ENCODE measurements around the gene ZNF524.

ZNF524 gene

GRCh38 chr19:55632463-55632834 lies 32.4 kb downstream of the ZNF524 start:
- POLR2A ChIA-PET: interaction anchor here (0.7 to 2.1 kb wide), 8 partner anchors 9 to 373 kb away, joined by 3 to 16 read pairs (median 4); partner anchors contain the start of genes FIZ1, PPP6R1, U2AF2 and ZNF524
- DNase-seq (ENCODE audit: extremely low spot score): peak; percentile 63
- no peak for TF ChIP-seq FOXM1 (IDR thresholded peaks at IDR 0.05; ENCODE audit: borderline replicate concordance)
- no peak for TF ChIP-seq SUZ12 (IDR thresholded peaks at IDR 0.05)
- no peak for TF ChIP-seq ELF4 (IDR thresholded peaks at IDR 0.05)
- TF ChIP-seq SP1 (IDR thresholded peaks at IDR 0.05): no peak
- TF ChIP-seq LEF1 (IDR thresholded peaks at IDR 0.05; ENCODE audit: borderline replicate concordance): no peak
- no peak for TF ChIP-seq PKNOX1 (IDR thresholded peaks at IDR 0.05)
- TF ChIP-seq BHLHE40 (IDR thresholded peaks at IDR 0.05; ENCODE audit: borderline replicate concordance): no peak
- no peak for TF ChIP-seq FOXK2 (IDR thresholded peaks at IDR 0.05)
- TF ChIP-seq ZNF384 (IDR thresholded peaks at IDR 0.05): no peak
- no peak for TF ChIP-seq TARDBP (IDR thresholded peaks at IDR 0.05)
- TF ChIP-seq HDGF (IDR thresholded peaks at IDR 0.05; ENCODE audit: borderline replicate concordance): no peak; the same call in 1 of the 2 replicates
- no peak for TF ChIP-seq CTBP1 (IDR thresholded peaks at IDR 0.05; ENCODE audit: borderline replicate concordance)
- TF ChIP-seq FOXA1 (IDR thresholded peaks at IDR 0.05): no peak
- no peak for TF ChIP-seq ARNT (IDR thresholded peaks at IDR 0.05)
- no peak for TF ChIP-seq L3MBTL2 (conservative IDR thresholded peaks at IDR 0.05)
- no peak for TF ChIP-seq NFRKB (IDR thresholded peaks at IDR 0.05)
- CTCF ChIA-PET: interaction anchor here (0.6 to 2.3 kb wide), 9 partner anchors 14 to 751 kb away, joined by 3 to 12 read pairs (median 5); partner anchors contain the start of gene ZNF865

- POLR2A ChIA-PET: interaction anchor here (1.0 to 2.1 kb wide), 8 partner anchors 9 to 38 kb away, joined by 3 to 16 read pairs (median 5); partner anchors contain the start of genes FIZ1, U2AF2, ZNF524 and ZNF784
- TF ChIP-seq HDGF (IDR thresholded peaks at IDR 0.05; ENCODE audit: borderline replicate concordance) (no peak), LEF1 (IDR thresholded peaks at IDR 0.05; ENCODE audit: borderline replicate concordance) (no peak), ARNT (IDR thresholded peaks at IDR 0.05) (no peak), PKNOX1 (IDR thresholded peaks at IDR 0.05) (no peak), ZNF384 (IDR thresholded peaks at IDR 0.05) (no peak), FOXM1 (IDR thresholded peaks at IDR 0.05; ENCODE audit: borderline replicate concordance) (no peak), FOXK2 (IDR thresholded peaks at IDR 0.05) (no peak), CTBP1 (IDR thresholded peaks at IDR 0.05; ENCODE audit: borderline replicate concordance) (no peak), BHLHE40 (IDR thresholded peaks at IDR 0.05; ENCODE audit: borderline replicate concordance) (no peak)
- no peak for DNase-seq (ENCODE audit: extremely low spot score)
- CTCF ChIA-PET: interaction anchor here (0.6 to 2.1 kb wide), 4 partner anchors 13 to 544 kb away, joined by 3 to 12 read pairs (median 3); partner anchors contain the start of gene FIZ1
Observed at GRCh38 chr19:55633861-55634260, 33.8 kb downstream of the ZNF524 start.

- POLR2A ChIA-PET: interaction anchor here (0.9 to 1.4 kb wide), 3 partner anchors 11 to 30 kb away, joined by 3 to 6 read pairs (median 4); partner anchors contain the start of genes ZNF784 and ZNF865
- TF ChIP-seq ARNT (IDR thresholded peaks at IDR 0.05): no peak
- no peak for DNase-seq (ENCODE audit: extremely low spot score)
- CTCF ChIA-PET: interaction anchor here (0.6 kb wide), 1 partner anchor 19 kb away, joined by 3 read pairs; no protein-coding TSS in a partner anchor
Observed at GRCh38 chr19:55635334-55635717, 35.2 kb downstream of the ZNF524 start.

- ChIA-PET POLR2A (interaction anchor here (0.6 to 2.4 kb wide), 5 partner anchors 11 to 469 kb away, joined by 3 to 12 read pairs (median 3); partner anchors contain the start of genes CCDC106, U2AF2 and ZNF784), CTCF (interaction anchor here (0.6 kb wide), 2 partner anchors 18 to 36 kb away, joined by 3 to 5 read pairs; no protein-coding TSS in a partner anchor)
- TF ChIP-seq FOXK2 (IDR thresholded peaks at IDR 0.05): no peak
- no peak for TF ChIP-seq ELF4 (IDR thresholded peaks at IDR 0.05)
- TF ChIP-seq TARDBP (IDR thresholded peaks at IDR 0.05): no peak
- no peak for TF ChIP-seq NFRKB (IDR thresholded peaks at IDR 0.05)
- TF ChIP-seq SUZ12 (IDR thresholded peaks at IDR 0.05): no peak
- TF ChIP-seq LEF1 (IDR thresholded peaks at IDR 0.05; ENCODE audit: borderline replicate concordance): no peak
- no peak for TF ChIP-seq SP1 (IDR thresholded peaks at IDR 0.05)
- no peak for TF ChIP-seq L3MBTL2 (conservative IDR thresholded peaks at IDR 0.05)
- TF ChIP-seq CTBP1 (IDR thresholded peaks at IDR 0.05; ENCODE audit: borderline replicate concordance): no peak
- no peak for TF ChIP-seq ARNT (IDR thresholded peaks at IDR 0.05)
- no peak for TF ChIP-seq BHLHE40 (IDR thresholded peaks at IDR 0.05; ENCODE audit: borderline replicate concordance)
- no peak for TF ChIP-seq FOXM1 (IDR thresholded peaks at IDR 0.05; ENCODE audit: borderline replicate concordance)
- TF ChIP-seq ZNF384 (IDR thresholded peaks at IDR 0.05): no peak
- TF ChIP-seq PKNOX1 (IDR thresholded peaks at IDR 0.05): no peak
- no peak for DNase-seq (ENCODE audit: extremely low spot score)
Observed at GRCh38 chr19:55635856-55636440, 35.9 kb downstream of the ZNF524 start.

GRCh38 chr19:55636723-55637122 lies 36.6 kb downstream of the ZNF524 start:
- TF ChIP-seq BHLHE40 (IDR thresholded peaks at IDR 0.05; ENCODE audit: borderline replicate concordance) (no peak), LEF1 (IDR thresholded peaks at IDR 0.05; ENCODE audit: borderline replicate concordance) (no peak), ARNT (IDR thresholded peaks at IDR 0.05) (no peak), ZNF384 (IDR thresholded peaks at IDR 0.05) (no peak), TARDBP (IDR thresholded peaks at IDR 0.05) (no peak), CTBP1 (IDR thresholded peaks at IDR 0.05; ENCODE audit: borderline replicate concordance) (no peak), L3MBTL2 (conservative IDR thresholded peaks at IDR 0.05) (no peak), SP1 (IDR thresholded peaks at IDR 0.05) (no peak), FOXM1 (IDR thresholded peaks at IDR 0.05; ENCODE audit: borderline replicate concordance) (no peak), PKNOX1 (IDR thresholded peaks at IDR 0.05) (no peak), NFRKB (IDR thresholded peaks at IDR 0.05) (no peak), HDGF (IDR thresholded peaks at IDR 0.05; ENCODE audit: borderline replicate concordance) (no peak), SUZ12 (IDR thresholded peaks at IDR 0.05) (no peak), FOXK2 (IDR thresholded peaks at IDR 0.05) (no peak), FOXA1 (IDR thresholded peaks at IDR 0.05) (no peak), ELF4 (IDR thresholded peaks at IDR 0.05) (no peak)
- ChIA-PET POLR2A (interaction anchor here (0.6 to 2.4 kb wide), 7 partner anchors 8 to 577 kb away, joined by 3 to 12 read pairs (median 3); partner anchors contain the start of genes U2AF2 and ZNF784), CTCF (no interaction called here)
- no peak for DNase-seq (ENCODE audit: extremely low spot score)

Measured in HEK293T (cell line).